Mesendoderm (in vitro differentiated cells): ENCODE data around the gene WNT8B.
A peak's percentile ranks its signal among the peaks of the same experiment; 100 is the strongest.

Source experiments
- DNase-seq: peaks from one replicate; pipeline ENCODE4 v3.0.0; 2013
- H2AK5ac ChIP-seq: 2 replicates; pipeline ENCODE4 v1.6.1; 2013; ENCODE audit warnings: low read length, inconsistent platforms
- H2BK120ac ChIP-seq: 2 replicates; pipeline ENCODE4 v1.6.1; 2013; ENCODE audit warnings: low read depth, mild to moderate bottlenecking, low read length, moderate library complexity, mixed read lengths
- H2BK15ac ChIP-seq: replicated peaks from 2 replicates; pipeline ENCODE4 v1.6.1; 2013; ENCODE audit warnings: low read depth, mild to moderate bottlenecking, moderate library complexity
- H2BK5ac ChIP-seq: 2 replicates; pipeline ENCODE4 v1.6.1; 2013; ENCODE audit warnings: low read length, inconsistent platforms
- H3K18ac ChIP-seq: 2 replicates; pipeline ENCODE4 v1.6.1; 2013; ENCODE audit warnings: mild to moderate bottlenecking, low read length, mixed read lengths
- H3K23ac ChIP-seq: one replicate; pipeline ENCODE4 v1.6.1; 2013; ENCODE audit warnings: low read length
- H3K27ac ChIP-seq: 2 replicates; pipeline ENCODE4 v1.5.1; 2013; ENCODE audit warnings: low read depth, mild to moderate bottlenecking, inconsistent platforms, low read length, moderate library complexity
- H3K27me3 ChIP-seq: 2 replicates; pipeline ENCODE4 v1.6.1; 2013; ENCODE audit warnings: low read length, control low read depth, mild to moderate bottlenecking, inconsistent platforms; ENCODE audit not compliant: insufficient read depth, poor library complexity
- H3K36me3 ChIP-seq: 2 replicates; pipeline ENCODE4 v1.6.1; 2013; ENCODE audit warnings: low read length, inconsistent platforms; ENCODE audit not compliant: control insufficient read depth, insufficient read depth
- H3K4ac ChIP-seq: one replicate; pipeline ENCODE4 v1.6.1; 2013; ENCODE audit warnings: low read depth, mild to moderate bottlenecking, low read length, moderate library complexity
- H3K4me1 ChIP-seq: 2 replicates; pipeline ENCODE4 v1.6.1; 2013; ENCODE audit warnings: low read depth, low read length, inconsistent platforms; ENCODE audit not compliant: control insufficient read depth
- H3K4me2 ChIP-seq: 2 replicates; pipeline ENCODE4 v1.6.1; 2013; ENCODE audit warnings: low read length
- H3K4me3 ChIP-seq: 2 replicates; pipeline ENCODE4 v1.5.1; 2013; ENCODE audit warnings: mild to moderate bottlenecking, low read length
- H3K56ac ChIP-seq: one replicate; pipeline ENCODE4 v1.6.1; 2013; ENCODE audit warnings: low read length
- H3K79me1 ChIP-seq: 2 replicates; pipeline ENCODE4 v1.6.1; 2013; ENCODE audit warnings: low read length, inconsistent platforms
- H3K79me2 ChIP-seq: 2 replicates; pipeline ENCODE4 v1.6.1; 2013; ENCODE audit warnings: mild to moderate bottlenecking, low read length; ENCODE audit not compliant: control insufficient read depth, insufficient read depth
- H3K9ac ChIP-seq: 2 replicates; pipeline ENCODE4 v1.6.1; 2013; ENCODE audit warnings: low read length, inconsistent platforms
- H4K5ac ChIP-seq: one replicate; pipeline ENCODE4 v1.6.1; 2013; ENCODE audit warnings: low read length
- H4K8ac ChIP-seq: one replicate; pipeline ENCODE4 v1.6.1; 2013; ENCODE audit warnings: low read depth, mild to moderate bottlenecking, control low read depth, low read length, moderate library complexity
- WGBS: extraction: QIAGEN DNeasy Blood & Tissue Kit; methylation state at CpG from one replicate; pipeline ENCODE4 v1.1.7; 2013; ENCODE audit warnings: low lambda C conversion rate, missing lambda C conversion rate; ENCODE audit not compliant: insufficient coverage; ENCODE audit errors: extremely low coverage; 5-methylcytosine and 5-hydroxymethylcytosine counted together

Gene WNT8B

GRCh38 chr10:100507357-100507732, 44.5 kb downstream of the WNT8B start:
- no peak overlapping the region for H2BK120ac ChIP-seq
- no peak overlapping the region for H3K27ac ChIP-seq
- no peak overlapping the region for H2BK5ac ChIP-seq
- H2BK15ac ChIP-seq = no peak overlapping the region
- H3K79me2 ChIP-seq = no peaks in the 10 kb centered on the region
- H3K23ac ChIP-seq = no peak overlapping the region
- no peak overlapping the region for H2AK5ac ChIP-seq
- no peak overlapping the region for H3K4me3 ChIP-seq
- no peak overlapping the region for H4K8ac ChIP-seq
- H3K27me3 ChIP-seq = no peaks in the 10 kb centered on the region
- no peaks in the 10 kb centered on the region for H3K4me1 ChIP-seq
- H3K4ac ChIP-seq = no peak overlapping the region
- whole genome bisulfite sequencing = no CpG with 5 or more reads among the region's 5 CpGs
- H3K9ac ChIP-seq = no peak overlapping the region
- H3K18ac ChIP-seq = no peak overlapping the region
- no peak overlapping the region for H3K56ac ChIP-seq
- H3K79me1 ChIP-seq = no peaks in the 10 kb centered on the region
- no peaks in the 10 kb centered on the region for H3K36me3 ChIP-seq
- no peak for DNase-seq
- H4K5ac ChIP-seq = no peak overlapping the region
- no peak overlapping the region for H3K4me2 ChIP-seq

DNA sequence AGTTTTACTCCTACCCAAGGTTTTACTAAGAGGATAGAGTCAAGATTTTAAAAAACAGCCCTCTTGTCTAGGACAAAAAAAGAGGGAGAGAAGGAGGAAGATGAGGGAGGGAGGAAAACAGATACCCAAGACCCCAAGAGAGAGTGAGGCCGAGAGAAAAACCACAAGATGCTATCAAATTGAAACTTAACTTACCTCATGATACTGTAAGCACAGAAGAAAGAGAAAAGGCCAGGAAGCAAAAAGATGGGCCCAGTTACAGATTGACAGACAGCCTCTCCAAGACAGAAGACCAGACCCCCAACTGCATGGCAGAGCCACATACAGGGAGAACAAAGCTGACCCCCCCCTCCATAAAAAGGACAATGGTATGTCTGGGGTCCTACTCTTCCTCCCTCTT, 45.5 kb downstream of the WNT8B start:
- Histone ChIP-seq H2BK5ac (no peak overlapping the region), H3K4ac (no peak overlapping the region), H3K23ac (no peak overlapping the region), H4K5ac (no peak overlapping the region), H3K4me2 (no peak overlapping the region), H3K27me3 (no peaks in the 10 kb centered on the region), H3K36me3 (no peaks in the 10 kb centered on the region), H2BK15ac (no peak overlapping the region), H3K9ac (no peak overlapping the region), H2BK120ac (no peak overlapping the region), H3K27ac (no peak overlapping the region), H3K4me1 (no peaks in the 10 kb centered on the region), H4K8ac (no peak overlapping the region), H3K18ac (no peak overlapping the region), H3K4me3 (no peak overlapping the region), H2AK5ac (no peak overlapping the region), H3K79me2 (no peaks in the 10 kb centered on the region), H3K79me1 (no peaks in the 10 kb centered on the region), H3K56ac (no peak overlapping the region)
- DNase-seq = no peak
- WGBS = no CpG with 5 or more reads among the region's 1 CpG

- H3K79me2 ChIP-seq = no peaks in the 10 kb centered on the region
- peak; percentile 80 for DNase-seq
- no peaks in the 10 kb centered on the region for H3K4me1 ChIP-seq
- no peaks in the 10 kb centered on the region for H3K36me3 ChIP-seq
- no peaks in the 10 kb centered on the region for H3K79me1 ChIP-seq
- WGBS = no CpG with 5 or more reads among the region's 3 CpGs
- no peak overlapping the region for H3K4me3 ChIP-seq
- H3K4me2 ChIP-seq = no peak overlapping the region
- no peak overlapping the region for H2BK5ac ChIP-seq
- no peak overlapping the region for H3K18ac ChIP-seq
- H3K4ac ChIP-seq = no peak overlapping the region
- no peak overlapping the region for H2AK5ac ChIP-seq
- H3K23ac ChIP-seq = no peak overlapping the region
- no peak overlapping the region for H3K56ac ChIP-seq
- H4K8ac ChIP-seq = no peak overlapping the region
- no peak overlapping the region for H3K9ac ChIP-seq
- H3K27me3 ChIP-seq = no peaks in the 10 kb centered on the region
- no peak overlapping the region for H3K27ac ChIP-seq
- H4K5ac ChIP-seq = no peak overlapping the region
- H2BK120ac ChIP-seq = no peak overlapping the region
- no peak overlapping the region for H2BK15ac ChIP-seq
Measured at GRCh38 chr10:100508691-100509150, 45.9 kb downstream of the WNT8B start.

GRCh38 chr10:100509241-100509840, 46.5 kb downstream of the WNT8B start:
- Histone ChIP-seq H3K4me3 (no peak overlapping the region), H3K79me1 (no peaks in the 10 kb centered on the region), H3K56ac (no peak overlapping the region), H3K27me3 (no peaks in the 10 kb centered on the region), H3K36me3 (no peaks in the 10 kb centered on the region), H2BK15ac (no peak overlapping the region), H3K27ac (no peak overlapping the region), H3K4me2 (no peak overlapping the region), H4K8ac (no peak overlapping the region), H4K5ac (no peak overlapping the region), H3K4ac (no peak overlapping the region), H3K18ac (no peak overlapping the region), H2BK5ac (no peak overlapping the region), H2BK120ac (no peak overlapping the region), H2AK5ac (no peak overlapping the region), H3K9ac (no peak overlapping the region), H3K23ac (no peak overlapping the region), H3K79me2 (no peaks in the 10 kb centered on the region), H3K4me1 (no peaks in the 10 kb centered on the region)
- DNase-seq = no peak
- WGBS = no CpG with 5 or more reads among the region's 8 CpGs

- no peaks in the 10 kb centered on the region for H3K79me2 ChIP-seq
- DNase-seq = no peak
- H3K4me2 ChIP-seq = no peak overlapping the region
- no peak overlapping the region for H3K56ac ChIP-seq
- no peaks in the 10 kb centered on the region for H3K79me1 ChIP-seq
- no peak overlapping the region for H3K23ac ChIP-seq
- no peaks in the 10 kb centered on the region for H3K4me1 ChIP-seq
- no peak overlapping the region for H3K27ac ChIP-seq
- no peak overlapping the region for H2BK120ac ChIP-seq
- H3K18ac ChIP-seq = no peak overlapping the region
- H3K36me3 ChIP-seq = no peaks in the 10 kb centered on the region
- no peak overlapping the region for H2AK5ac ChIP-seq
- no peak overlapping the region for H2BK5ac ChIP-seq
- H3K4ac ChIP-seq = no peak overlapping the region
- H2BK15ac ChIP-seq = no peak overlapping the region
- H4K5ac ChIP-seq = no peak overlapping the region
- H3K9ac ChIP-seq = no peak overlapping the region
- WGBS = no CpG with 5 or more reads among the region's 7 CpGs
- H3K4me3 ChIP-seq = no peak overlapping the region
- H3K27me3 ChIP-seq = no peaks in the 10 kb centered on the region
- H4K8ac ChIP-seq = no peak overlapping the region
Measured at GRCh38 chr10:100510533-100511308, 47.9 kb downstream of the WNT8B start.
